ENCODE results near the gene ZHX3.

DNA sequence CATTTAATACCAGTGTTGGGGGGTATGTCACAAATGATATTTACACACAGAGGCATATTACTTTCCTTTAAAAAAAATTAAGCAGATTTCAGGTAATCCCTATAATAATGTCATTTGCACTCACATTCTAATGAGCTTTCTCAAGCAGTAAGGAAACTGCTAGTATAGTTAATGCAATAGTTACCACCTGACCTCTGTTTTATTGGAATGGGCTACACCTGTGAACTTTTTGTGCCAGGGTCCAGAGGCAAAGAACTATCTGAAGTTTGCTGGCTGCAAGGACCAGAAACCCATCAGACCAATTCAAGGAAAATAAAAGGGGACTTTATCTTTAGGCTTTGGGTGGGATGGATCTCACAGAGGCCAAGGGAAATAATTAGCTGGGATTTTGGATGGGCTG is 2.9 kb upstream of the ZHX3 start:
- TF ChIP-seq, protein P1, sequence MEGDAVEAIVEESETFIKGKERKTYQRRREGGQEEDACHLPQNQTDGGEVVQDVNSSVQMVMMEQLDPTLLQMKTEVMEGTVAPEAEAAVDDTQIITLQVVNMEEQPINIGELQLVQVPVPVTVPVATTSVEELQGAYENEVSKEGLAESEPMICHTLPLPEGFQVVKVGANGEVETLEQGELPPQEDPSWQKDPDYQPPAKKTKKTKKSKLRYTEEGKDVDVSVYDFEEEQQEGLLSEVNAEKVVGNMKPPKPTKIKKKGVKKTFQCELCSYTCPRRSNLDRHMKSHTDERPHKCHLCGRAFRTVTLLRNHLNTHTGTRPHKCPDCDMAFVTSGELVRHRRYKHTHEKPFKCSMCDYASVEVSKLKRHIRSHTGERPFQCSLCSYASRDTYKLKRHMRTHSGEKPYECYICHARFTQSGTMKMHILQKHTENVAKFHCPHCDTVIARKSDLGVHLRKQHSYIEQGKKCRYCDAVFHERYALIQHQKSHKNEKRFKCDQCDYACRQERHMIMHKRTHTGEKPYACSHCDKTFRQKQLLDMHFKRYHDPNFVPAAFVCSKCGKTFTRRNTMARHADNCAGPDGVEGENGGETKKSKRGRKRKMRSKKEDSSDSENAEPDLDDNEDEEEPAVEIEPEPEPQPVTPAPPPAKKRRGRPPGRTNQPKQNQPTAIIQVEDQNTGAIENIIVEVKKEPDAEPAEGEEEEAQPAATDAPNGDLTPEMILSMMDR (IDR thresholded peaks at IDR 0.05): no peak
- no peak for TF ChIP-seq POLR2A (IDR thresholded peaks at IDR 0.05)

Measured in right lobe of liver (tissue), 4 donors.